Body of pancreas (tissue), 4 donors: Measurements from ENCODE around the gene RAVER1. TPM values are rescaled to one million over a fixed set of nuclear protein-coding genes. Genes with fewer than 3 reads are reported as not detected.

ENCODE experiments used
- ATAC-seq: fragments of 150-250 bp; one replicate; pipeline ENCODE4 v1.9.1; 2016
- DNase-seq, 4 donors: peaks; one replicate each; pipeline ENCODE4 v3.0.0-alpha.2; 2019
- H3K27ac ChIP-seq, 4 donors: fragments of 200-600 bp; sonication (generic); 1 replicate in 3 of 4; 2 replicates in 1 of 4; pipeline versions ENCODE4 v1.5.1 to v1.6.1; 2016 to 2019; ENCODE audit warnings: mild to moderate bottlenecking in 1 of 4, mixed read lengths in 1 of 4, moderate library complexity in 1 of 4
- H3K27me3 ChIP-seq, 2 donors: fragments of 200-600 bp; sonication (generic); one replicate each; pipeline ENCODE4 v1.6.0; 2016; ENCODE audit warnings: mild to moderate bottlenecking in 1 of 2
- H3K36me3 ChIP-seq, 2 donors: fragments of 200-600 bp; sonication (generic); replicated peaks in 1 of 2; 2 replicates each; pipeline ENCODE4 v1.5.1; 2016; ENCODE audit warnings: low read depth in 2 of 2; ENCODE audit not compliant: insufficient read depth in 1 of 2
- H3K4me1 ChIP-seq: fragments of 200-600 bp; sonication (generic); one replicate; pipeline ENCODE4 v1.6.0; 2016
- H3K4me3 ChIP-seq, 2 donors: fragments of 200-600 bp; sonication (generic); 1 replicate in 1 of 2; 2 replicates in 1 of 2; pipeline ENCODE4 v1.5.1; 2016 to 2019
- H3K9me3 ChIP-seq, 3 donors: fragments of 200-600 bp; sonication (generic); 1 replicate in 2 of 3; 2 replicates in 1 of 3; pipeline ENCODE4 v1.5.1; 2016
- CTCF ChIP-seq, 7 experiments: fragments of 450-650 bp in 4 of 7; fragments of 200-600 bp in 3 of 7; sonication (generic) in 3 of 7; IDR thresholded peaks; one replicate each; pipeline ENCODE4 v1.5.1; 2016 to 2019; ENCODE audit warnings: antibody characterized with exemption in 7 of 7
- POLR2A ChIP-seq, 3 donors: fragments of 450-650 bp; IDR thresholded peaks; one replicate each; pipeline ENCODE4 v1.6.1; 2016; ENCODE audit warnings: antibody characterized with exemption in 3 of 3, mild to moderate bottlenecking in 2 of 3
- WGBS, 2 donors: methylation state at CpG; one replicate each; pipeline ENCODE4 v1.1.5; 2017; 5-methylcytosine and 5-hydroxymethylcytosine counted together
- intact Hi-C: fragments of 100-400 bp; cut with DNase I; formaldehyde crosslinking; loops from one replicate; pipeline ENCODE4 v1.15.1; 2023
- total RNA-seq, 2 donors: library from RNA; depleted of rRNA; stranded (reverse); fragments of >200 nt; gene quantifications; one replicate each; pipeline ENCODE4 v1.1.0, GENCODE V29; 2016

The RAVER1 gene
- total RNA-seq, 2 donors from 2014 or later, result 9.9 to 30.7 TPM

DNA sequence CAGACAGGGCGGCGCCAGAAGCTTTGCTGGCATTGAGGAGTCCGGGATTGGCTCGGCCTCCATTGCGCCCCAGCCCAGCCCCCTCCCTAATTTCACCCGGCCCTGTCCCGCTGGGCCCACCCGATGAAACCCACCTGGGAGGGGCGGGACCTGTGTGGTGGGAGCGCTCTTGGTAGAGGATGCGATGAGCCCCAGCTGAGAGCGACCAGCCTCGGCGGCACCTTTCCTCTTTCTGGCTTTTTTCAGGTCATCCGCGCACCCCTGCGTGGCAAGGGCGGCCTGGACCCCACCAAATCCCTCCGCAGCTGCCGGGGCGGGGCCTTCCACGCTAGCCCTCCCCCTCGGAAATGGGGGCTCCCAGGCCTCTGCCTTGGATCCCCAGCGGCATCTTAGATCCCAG lies 23.9 kb downstream of the RAVER1 start, which contains the start of gene ZGLP1:
Gene ZGLP1, minus strand, starts transcription at position 393 of the 400 bp plus-strand sequence.
- H3K4me3 ChIP-seq, result no peak within 1 kb of the TSS
- no peaks in the 10 kb centered on the region for H3K36me3 ChIP-seq
- intact Hi-C loops, result no loop called here
- WGBS, 2 donors, result 88 to 93% methylated on average over 20 to 24 of the region's 24 CpGs
- H3K9me3 ChIP-seq, result no peaks in the 10 kb centered on the region
- TF ChIP-seq CTCF (IDR thresholded peaks at IDR 0.05) (no peak), POLR2A (IDR thresholded peaks at IDR 0.05) (no peak)
- H3K4me1 ChIP-seq, result peaks cover under 1% of the 10 kb centered on the region
- no peak for DNase-seq
- no peak for ATAC-seq
- no peaks in the 10 kb centered on the region for H3K27me3 ChIP-seq
- H3K27ac ChIP-seq, result no peak within 1 kb of the TSS

- no peak for TF ChIP-seq POLR2A (IDR thresholded peaks at IDR 0.05)
- DNase-seq, result no peak
- H3K4me3 ChIP-seq, result no peak overlapping the region
- no peaks in the 10 kb centered on the region for H3K9me3 ChIP-seq
- H3K4me1 ChIP-seq, result no peaks in the 10 kb centered on the region
- intact Hi-C loops, result no loop called here
- no peaks in the 10 kb centered on the region for H3K27me3 ChIP-seq
- no peak for ATAC-seq
- H3K36me3 ChIP-seq, result no peaks in the 10 kb centered on the region
- 81 to 99% methylated on average over 5 of the region's 5 CpGs for WGBS, 2 donors
- no peak overlapping the region for H3K27ac ChIP-seq
Observed at GRCh38 chr19:10306327-10306726, 27.0 kb downstream of the RAVER1 start.

GRCh38 chr19:10305139-10305806 lies 28.1 kb downstream of the RAVER1 start:
- Histone ChIP-seq H3K27me3 (no peaks in the 10 kb centered on the region), H3K9me3 (no peaks in the 10 kb centered on the region), H3K4me3 (no peak overlapping the region), H3K27ac (no peak overlapping the region), H3K36me3 (no peaks in the 10 kb centered on the region), H3K4me1 (no peaks in the 10 kb centered on the region)
- 71 to 72% methylated on average over 14 to 16 of the region's 17 CpGs for WGBS, 2 donors
- ATAC-seq (no peak), DNase-seq (peak in 1 of 4 donors; percentile 50)
- TF ChIP-seq POLR2A (IDR thresholded peaks at IDR 0.05) (no peak), CTCF (IDR thresholded peaks at IDR 0.05) (no peak)
- intact Hi-C loops, result no loop called here

DNA sequence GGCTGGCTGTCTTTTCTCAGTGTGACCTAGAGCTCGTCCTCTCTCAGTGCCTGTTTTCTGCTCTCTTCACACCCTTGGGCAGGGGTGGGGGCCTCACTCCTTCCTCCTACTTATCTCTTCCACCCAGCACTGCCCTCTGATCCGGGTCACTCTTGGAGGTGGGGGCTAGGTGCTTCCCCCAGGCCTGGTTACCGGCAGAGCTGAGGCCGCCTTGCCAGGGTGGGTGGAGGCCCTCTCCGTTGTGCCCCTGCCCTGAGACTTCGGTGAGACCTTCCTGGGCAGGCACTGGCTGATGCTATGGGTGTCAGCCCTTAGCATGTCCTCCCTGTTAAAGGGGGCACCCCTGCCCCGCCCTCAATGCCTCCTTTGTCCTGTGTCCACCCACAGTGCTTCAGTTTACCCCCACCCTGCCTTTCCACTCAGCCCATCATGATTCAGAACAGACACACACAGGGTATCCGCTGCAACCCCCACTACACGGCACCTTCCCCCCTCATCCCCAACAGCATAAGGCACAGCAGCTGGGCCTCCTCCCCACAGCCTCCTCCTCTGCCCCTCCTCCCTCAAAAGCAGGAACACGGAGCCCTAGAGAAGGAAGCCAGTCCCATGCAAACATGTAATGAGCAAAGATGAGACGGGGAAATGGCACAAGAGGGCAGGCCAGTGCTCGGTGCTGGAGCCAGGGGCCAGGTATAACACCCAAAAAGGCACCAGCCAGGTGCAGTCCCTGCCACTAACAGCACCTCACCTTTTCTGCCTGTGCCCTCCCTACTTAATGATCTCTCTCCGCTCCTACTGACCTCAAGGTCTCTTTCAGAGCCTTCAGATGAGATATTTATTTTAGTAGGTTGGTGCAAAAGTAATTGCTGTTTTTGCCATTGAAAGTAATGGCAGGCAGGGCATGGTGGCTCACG lies 33.5 kb downstream of the RAVER1 start:
- no peak for TF ChIP-seq POLR2A (IDR thresholded peaks at IDR 0.05)
- TF ChIP-seq CTCF (IDR thresholded peaks at IDR 0.05), result no peak
- no peak overlapping the region for H3K27ac ChIP-seq
- ATAC-seq (no peak), DNase-seq (no peak)
- peaks cover 0 to 19% of the 10 kb centered on the region in 2 donors for H3K27me3 ChIP-seq
- H3K9me3 ChIP-seq, result no peaks in the 10 kb centered on the region
- H3K4me1 ChIP-seq, result peaks cover 14% of the 10 kb centered on the region
- 29 to 49% methylated on average over 11 to 13 of the region's 14 CpGs for WGBS, 2 donors
- no peak overlapping the region for H3K4me3 ChIP-seq
- no peaks in the 10 kb centered on the region for H3K36me3 ChIP-seq
- intact Hi-C loops, result no loop called here

- peaks cover 0 to 53% of the 10 kb centered on the region in 2 donors for H3K27me3 ChIP-seq
- no peak for DNase-seq
- WGBS, 2 donors, result 7 to 9% methylated on average over 11 to 58 of the region's 58 CpGs
- H3K9me3 ChIP-seq, result no peaks in the 10 kb centered on the region
- TF ChIP-seq CTCF (IDR thresholded peaks at IDR 0.05), result no peak
- TF ChIP-seq POLR2A (IDR thresholded peaks at IDR 0.05), result no peak
- ATAC-seq, result no peak
- no peaks in the 10 kb centered on the region for H3K36me3 ChIP-seq
- H3K4me3 ChIP-seq, result no peak overlapping the region
- H3K27ac ChIP-seq, result no peak overlapping the region
- intact Hi-C loops, result no loop called here
- peaks cover 35% of the 10 kb centered on the region for H3K4me1 ChIP-seq
Observed at GRCh38 chr19:10295847-10296591, 37.3 kb downstream of the RAVER1 start.
